ENCODE data around the gene FLCN.

DNA sequence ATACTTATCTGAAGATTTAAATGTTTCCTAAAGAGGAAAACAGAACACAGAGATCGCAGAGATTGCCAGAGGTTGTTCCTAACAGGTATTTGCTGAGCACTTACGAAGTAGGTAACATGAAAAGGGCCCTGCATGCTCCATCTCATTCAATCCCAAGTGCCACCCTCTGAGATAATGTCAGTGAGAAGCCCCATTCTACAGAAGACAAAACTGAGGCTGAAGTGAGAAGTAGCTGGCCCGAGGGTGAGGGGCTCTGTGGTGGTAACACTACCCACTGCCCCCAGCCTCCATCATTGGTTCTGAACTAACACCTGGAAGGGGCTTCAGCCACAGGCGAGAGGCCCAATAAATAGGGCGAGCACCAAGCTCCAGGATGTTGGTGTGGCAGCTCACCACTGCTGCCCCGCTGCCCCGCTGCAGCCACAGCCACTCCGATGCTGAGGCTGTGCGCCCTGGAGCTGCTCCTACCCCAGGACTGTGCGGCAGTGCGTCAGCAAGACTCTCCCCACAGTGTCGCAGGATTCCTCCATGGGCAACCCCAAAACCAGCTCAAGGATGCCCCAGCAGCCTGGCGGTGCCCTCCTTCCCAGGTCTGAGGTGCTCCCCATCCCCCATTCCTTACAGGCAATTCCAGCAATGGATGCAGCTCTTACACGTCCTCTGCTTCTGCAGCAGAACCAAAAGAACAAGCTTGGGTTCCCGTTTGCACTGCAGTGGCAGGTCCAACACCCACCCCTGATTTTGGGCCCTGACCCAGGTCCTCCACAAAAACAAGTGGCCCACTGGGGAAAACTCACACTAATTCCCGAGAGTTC, 10.3 kb downstream of the FLCN start:
- TF ChIP-seq, protein P1, sequence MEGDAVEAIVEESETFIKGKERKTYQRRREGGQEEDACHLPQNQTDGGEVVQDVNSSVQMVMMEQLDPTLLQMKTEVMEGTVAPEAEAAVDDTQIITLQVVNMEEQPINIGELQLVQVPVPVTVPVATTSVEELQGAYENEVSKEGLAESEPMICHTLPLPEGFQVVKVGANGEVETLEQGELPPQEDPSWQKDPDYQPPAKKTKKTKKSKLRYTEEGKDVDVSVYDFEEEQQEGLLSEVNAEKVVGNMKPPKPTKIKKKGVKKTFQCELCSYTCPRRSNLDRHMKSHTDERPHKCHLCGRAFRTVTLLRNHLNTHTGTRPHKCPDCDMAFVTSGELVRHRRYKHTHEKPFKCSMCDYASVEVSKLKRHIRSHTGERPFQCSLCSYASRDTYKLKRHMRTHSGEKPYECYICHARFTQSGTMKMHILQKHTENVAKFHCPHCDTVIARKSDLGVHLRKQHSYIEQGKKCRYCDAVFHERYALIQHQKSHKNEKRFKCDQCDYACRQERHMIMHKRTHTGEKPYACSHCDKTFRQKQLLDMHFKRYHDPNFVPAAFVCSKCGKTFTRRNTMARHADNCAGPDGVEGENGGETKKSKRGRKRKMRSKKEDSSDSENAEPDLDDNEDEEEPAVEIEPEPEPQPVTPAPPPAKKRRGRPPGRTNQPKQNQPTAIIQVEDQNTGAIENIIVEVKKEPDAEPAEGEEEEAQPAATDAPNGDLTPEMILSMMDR (IDR thresholded peaks at IDR 0.05; ENCODE audit: low read depth, low read length): no peak
- TF ChIP-seq POLR2A (IDR thresholded peaks at IDR 0.05; ENCODE audit: extremely low read depth, insufficient read length) (no peak), MYC (IDR thresholded peaks at IDR 0.05; ENCODE audit: low read depth, low read length) (no peak)

All from NB4 (cell line).